Thoracic aorta (tissue), 2 donors: ENCODE results near the gene TIGD1. TPM values are rescaled to one million over a fixed set of nuclear protein-coding genes. Genes with fewer than 3 reads are reported as not detected.

Experiments used
- ATAC-seq: fragments of 150-250 bp; one replicate; pipeline ENCODE4 v1.8.0; 2017; ENCODE audit warnings: low read depth; ENCODE audit not compliant: insufficient number of reproducible peaks, low FRiP score
- DNase-seq: peaks from one replicate; pipeline ENCODE4 v3.0.0-alpha.2; 2020; ENCODE audit warnings: low spot score
- H3K27ac ChIP-seq, 2 donors: fragments of 200-600 bp; sonication (generic); 1 replicate in 1 of 2; 2 replicates in 1 of 2; pipeline ENCODE4 v1.5.1; 2016; ENCODE audit warnings: mild to moderate bottlenecking in 2 of 2, moderate library complexity in 2 of 2
- H3K27me3 ChIP-seq: fragments of 200-600 bp; sonication (generic); replicated peaks from 2 replicates; pipeline ENCODE4 v1.6.0; 2016; ENCODE audit warnings: mild to moderate bottlenecking; ENCODE audit not compliant: insufficient read depth
- H3K36me3 ChIP-seq: fragments of 200-600 bp; sonication (generic); one replicate; pipeline ENCODE4 v1.5.1; 2016
- H3K4me1 ChIP-seq, 2 donors: fragments of 200-600 bp; sonication (generic); 1 replicate in 1 of 2; 2 replicates in 1 of 2; pipeline versions ENCODE4 v1.5.1 to v1.6.0; 2016; ENCODE audit warnings: low read depth in 2 of 2, mild to moderate bottlenecking in 1 of 2; ENCODE audit not compliant: control insufficient read depth in 1 of 2
- H3K4me3 ChIP-seq: fragments of 200-600 bp; sonication (generic); 2 replicates; pipeline ENCODE4 v1.5.1; 2016; ENCODE audit warnings: mild to moderate bottlenecking
- H3K9me3 ChIP-seq: fragments of 200-600 bp; sonication (generic); 2 replicates; pipeline ENCODE4 v1.5.1; 2016
- total RNA-seq, 2 donors: library from RNA; depleted of rRNA; stranded (reverse); fragments of >200 nt; gene quantifications; one replicate each; pipeline versions ENCODE4 v1.1.0 to v1.2.3, GENCODE V29; 2016
- TF ChIP-seq, protein P1 (sequence below): fragments of 200-600 bp; sonication (generic); IDR thresholded peaks from one replicate; pipeline ENCODE4 v1.5.1; 2019; ENCODE audit warnings: antibody characterized with exemption

The TIGD1 gene
- total RNA-seq, 2 donors from 2014 or later = 1.8 to 3.1 TPM

DNA sequence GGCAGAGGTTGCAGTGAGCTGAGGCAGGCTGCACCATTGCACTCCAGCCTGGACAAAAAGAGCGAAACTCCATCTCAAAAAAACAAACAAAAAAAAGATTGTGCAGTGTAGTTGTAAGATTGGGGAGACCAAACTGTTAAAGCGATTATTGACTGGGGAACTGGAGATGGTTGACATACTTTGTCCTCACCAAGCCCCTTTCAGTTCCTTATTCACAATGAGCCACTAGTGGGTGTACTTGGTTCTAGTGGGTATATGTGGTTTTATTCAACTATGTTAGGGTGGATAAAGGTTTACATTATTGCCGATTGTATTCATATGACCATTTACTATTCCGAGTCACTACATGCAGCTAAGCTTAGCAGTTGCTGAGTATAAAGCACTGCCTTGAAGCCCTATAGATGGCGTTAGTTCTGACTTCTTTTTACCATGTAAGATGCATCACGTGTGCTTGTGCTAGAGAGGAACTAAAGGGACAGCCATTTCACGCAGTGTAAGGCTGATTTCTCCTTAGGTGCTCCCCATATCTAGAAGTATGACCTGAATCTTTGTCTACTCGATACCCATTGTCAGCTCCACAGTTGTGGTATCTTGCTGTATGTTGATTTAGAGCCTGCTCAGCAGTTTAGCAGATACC, 12.3 kb upstream of the TIGD1 start:
- no peak for DNase-seq
- Histone ChIP-seq H3K27ac (no peak overlapping the region), H3K9me3 (no peaks in the 10 kb centered on the region), H3K36me3 (peaks cover 45% of the 10 kb centered on the region), H3K4me1 (no peaks in the 10 kb centered on the region), H3K27me3 (no peaks in the 10 kb centered on the region), H3K4me3 (no peak overlapping the region)
- ATAC-seq = no peak
- TF ChIP-seq, protein P1, sequence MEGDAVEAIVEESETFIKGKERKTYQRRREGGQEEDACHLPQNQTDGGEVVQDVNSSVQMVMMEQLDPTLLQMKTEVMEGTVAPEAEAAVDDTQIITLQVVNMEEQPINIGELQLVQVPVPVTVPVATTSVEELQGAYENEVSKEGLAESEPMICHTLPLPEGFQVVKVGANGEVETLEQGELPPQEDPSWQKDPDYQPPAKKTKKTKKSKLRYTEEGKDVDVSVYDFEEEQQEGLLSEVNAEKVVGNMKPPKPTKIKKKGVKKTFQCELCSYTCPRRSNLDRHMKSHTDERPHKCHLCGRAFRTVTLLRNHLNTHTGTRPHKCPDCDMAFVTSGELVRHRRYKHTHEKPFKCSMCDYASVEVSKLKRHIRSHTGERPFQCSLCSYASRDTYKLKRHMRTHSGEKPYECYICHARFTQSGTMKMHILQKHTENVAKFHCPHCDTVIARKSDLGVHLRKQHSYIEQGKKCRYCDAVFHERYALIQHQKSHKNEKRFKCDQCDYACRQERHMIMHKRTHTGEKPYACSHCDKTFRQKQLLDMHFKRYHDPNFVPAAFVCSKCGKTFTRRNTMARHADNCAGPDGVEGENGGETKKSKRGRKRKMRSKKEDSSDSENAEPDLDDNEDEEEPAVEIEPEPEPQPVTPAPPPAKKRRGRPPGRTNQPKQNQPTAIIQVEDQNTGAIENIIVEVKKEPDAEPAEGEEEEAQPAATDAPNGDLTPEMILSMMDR = no peak

DNA sequence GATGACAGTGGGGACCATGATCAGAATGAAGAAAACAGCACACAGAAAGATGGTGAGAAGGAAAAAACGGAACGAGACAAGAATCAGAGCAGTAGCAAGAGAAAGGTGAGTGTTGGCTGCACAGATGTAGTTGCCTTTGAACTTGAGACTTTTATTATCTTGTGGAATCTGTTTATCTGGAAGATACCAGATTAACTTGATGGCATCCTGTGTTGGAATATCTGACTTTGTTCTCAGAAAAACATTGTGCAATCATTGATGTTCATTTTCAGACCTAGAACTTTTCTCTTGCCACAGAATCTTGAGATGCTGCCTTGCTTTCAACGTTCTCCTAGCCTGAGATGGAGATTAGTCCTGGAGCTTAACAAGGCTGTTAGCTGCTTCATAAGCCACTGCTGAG, 6.1 kb upstream of the TIGD1 start:
- TF ChIP-seq, protein P1 = no peak
- no peak overlapping the region for H3K27ac ChIP-seq
- H3K36me3 ChIP-seq = peaks cover 17% of the 10 kb centered on the region
- ATAC-seq (no peak), DNase-seq (no peak)
- peaks cover 9 to 39% of the 10 kb centered on the region in 2 donors for H3K4me1 ChIP-seq
- no peaks in the 10 kb centered on the region for H3K27me3 ChIP-seq
- H3K9me3 ChIP-seq = no peaks in the 10 kb centered on the region
- no peak overlapping the region for H3K4me3 ChIP-seq

DNA sequence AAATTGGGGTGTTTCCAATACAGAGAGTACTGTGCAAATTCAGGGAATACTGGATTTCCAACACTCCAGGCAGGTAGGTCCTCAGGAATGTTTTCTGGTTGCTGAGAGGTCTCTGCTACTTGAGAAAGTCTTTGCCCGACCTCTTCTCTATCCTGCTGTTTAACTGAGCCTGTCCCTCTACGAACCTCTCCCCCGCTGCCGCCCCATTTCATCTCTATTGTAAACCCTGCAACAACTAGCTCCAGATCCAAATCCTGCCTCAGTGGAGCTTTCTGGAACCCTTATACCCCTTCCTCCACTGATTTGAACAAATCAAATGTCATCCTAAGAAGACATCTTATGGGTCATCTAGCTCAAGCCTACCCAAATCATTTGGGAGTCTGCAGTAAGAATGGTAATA, 1.4 kb upstream of the TIGD1 start:
- H3K27ac ChIP-seq = no peak overlapping the region
- peak overlapping the region; percentile 94 for H3K4me3 ChIP-seq
- H3K4me1 ChIP-seq = peaks cover 17 to 50% of the 10 kb centered on the region in 2 donors
- no peak for DNase-seq
- TF ChIP-seq, protein P1 = no peak
- no peak for ATAC-seq
- H3K9me3 ChIP-seq = no peaks in the 10 kb centered on the region
- H3K36me3 ChIP-seq = peaks cover 7% of the 10 kb centered on the region
- no peaks in the 10 kb centered on the region for H3K27me3 ChIP-seq

DNA sequence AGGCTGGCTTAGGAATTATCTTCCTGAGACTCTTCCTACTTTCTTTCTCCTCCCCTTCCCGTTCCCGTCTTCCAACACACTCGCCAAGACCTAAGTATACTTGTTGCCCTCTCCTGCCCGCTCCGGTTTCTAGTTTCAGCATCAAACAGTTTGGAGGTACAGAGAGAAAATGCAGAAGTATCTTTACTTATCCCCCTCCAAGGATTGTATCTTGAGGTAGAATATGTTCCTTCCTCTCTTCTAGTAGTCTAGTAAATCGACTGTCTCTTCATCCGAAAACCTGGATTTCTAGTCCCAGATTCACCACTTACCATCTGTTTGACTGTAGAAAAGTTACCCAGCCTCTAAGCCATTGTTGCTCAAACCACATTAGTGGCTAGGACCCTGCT, 887 bp upstream of the TIGD1 start:
- no peaks in the 10 kb centered on the region for H3K9me3 ChIP-seq
- peak overlapping the region; percentile 98 to 99 for H3K27ac ChIP-seq
- peak overlapping the region; percentile 94 for H3K4me3 ChIP-seq
- H3K27me3 ChIP-seq = no peaks in the 10 kb centered on the region
- TF ChIP-seq, protein P1 = no peak
- H3K36me3 ChIP-seq = peaks cover 1% of the 10 kb centered on the region
- peaks cover 17 to 50% of the 10 kb centered on the region in 2 donors for H3K4me1 ChIP-seq
- ATAC-seq (no peak), DNase-seq (no peak)

DNA sequence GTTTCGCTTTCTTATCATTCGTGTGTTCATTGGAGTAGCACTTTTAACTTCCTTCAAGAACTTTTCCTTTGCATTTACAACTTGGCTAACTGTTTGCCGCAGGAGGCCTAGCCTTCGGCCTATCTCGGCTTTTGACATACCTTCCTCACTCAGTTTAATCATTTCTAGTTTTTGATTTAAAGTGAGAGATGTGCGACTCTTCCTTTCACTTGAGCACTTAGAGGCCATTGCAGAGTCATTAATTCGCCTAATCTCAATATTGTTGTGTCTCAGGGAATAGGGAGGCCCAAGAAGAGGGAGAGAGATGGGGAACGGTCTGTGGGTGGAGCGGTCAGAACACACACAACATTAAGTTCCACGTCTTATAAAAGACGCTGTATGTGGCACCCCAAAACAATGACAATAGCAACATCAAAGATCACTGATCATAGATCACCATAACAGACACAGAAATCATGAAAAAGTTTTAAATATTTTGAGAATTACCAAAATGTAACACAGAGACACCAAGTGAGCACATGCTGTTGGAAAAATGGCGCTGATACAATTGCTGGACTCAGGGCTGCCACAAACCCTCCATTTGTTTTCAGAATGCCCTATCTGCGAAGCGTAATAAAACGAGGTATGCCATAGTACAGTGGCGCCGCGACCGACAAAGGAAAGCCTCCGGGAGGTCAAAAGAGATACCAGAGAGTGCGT, 553 bp downstream of the TIGD1 start:
- DNase-seq = no peak
- TF ChIP-seq, protein P1 = no peak
- Histone ChIP-seq H3K27me3 (no peaks in the 10 kb centered on the region), H3K36me3 (no peaks in the 10 kb centered on the region), H3K4me3 (peak overlapping the region; percentile 94), H3K4me1 (peaks cover 17 to 42% of the 10 kb centered on the region in 2 donors), H3K27ac (peak overlapping the region; percentile 98 to 99), H3K9me3 (no peaks in the 10 kb centered on the region)
- ATAC-seq = no peak
